Testis (tissue), 2 donors: ENCODE measurements around the gene VAV2.

Source experiments
- POLR2A ChIP-seq: fragments of 450-650 bp; IDR thresholded peaks from one replicate; pipeline ENCODE4 v1.6.1; 2017; ENCODE audit warnings: antibody characterized with exemption, mild to moderate bottlenecking, moderate library complexity
- TF ChIP-seq, protein P1 (sequence below), 3 experiments: fragments of 450-650 bp in 2 of 3; fragments of 200-600 bp in 1 of 3; sonication (generic) in 1 of 3; IDR thresholded peaks; one replicate each; pipeline ENCODE4 v1.5.1; 2016 to 2019; ENCODE audit warnings: antibody characterized with exemption in 3 of 3, mild to moderate bottlenecking in 2 of 3, moderate library complexity in 1 of 3

DNA sequence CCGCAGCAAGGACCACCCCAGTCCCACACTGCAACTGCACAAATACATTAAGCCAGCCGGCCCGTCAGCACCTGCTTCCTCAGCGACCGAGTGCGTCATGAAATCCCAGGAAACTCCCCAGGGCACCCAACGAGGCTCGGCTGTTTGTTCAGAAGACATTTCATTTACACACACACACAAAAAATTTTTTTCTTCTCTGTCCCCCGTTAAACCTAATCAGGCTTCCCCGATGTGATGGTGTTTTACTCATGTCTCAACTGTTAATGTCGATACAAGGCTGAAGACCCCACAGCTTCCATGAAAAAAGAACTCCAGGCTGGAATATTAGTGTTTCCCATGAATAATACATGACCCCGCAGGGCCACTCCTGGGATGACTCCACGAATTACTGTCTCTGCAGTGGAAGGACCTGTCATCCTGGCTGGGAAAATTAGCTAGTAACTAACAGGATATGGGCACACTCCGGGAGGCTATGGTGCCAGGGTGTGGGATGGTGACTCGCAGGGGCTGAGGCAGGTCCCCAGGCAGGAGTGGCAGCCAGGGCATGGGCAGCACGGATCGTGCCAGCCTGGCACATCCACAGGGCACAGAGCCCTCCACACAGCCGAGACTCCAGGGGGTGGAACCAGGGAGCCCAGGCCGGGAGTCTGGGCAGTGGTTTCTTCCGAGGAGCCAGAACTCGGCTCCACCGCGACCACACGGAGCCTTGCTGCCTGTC is 102.4 kb downstream of the VAV2 start:
- TF ChIP-seq, protein P1, sequence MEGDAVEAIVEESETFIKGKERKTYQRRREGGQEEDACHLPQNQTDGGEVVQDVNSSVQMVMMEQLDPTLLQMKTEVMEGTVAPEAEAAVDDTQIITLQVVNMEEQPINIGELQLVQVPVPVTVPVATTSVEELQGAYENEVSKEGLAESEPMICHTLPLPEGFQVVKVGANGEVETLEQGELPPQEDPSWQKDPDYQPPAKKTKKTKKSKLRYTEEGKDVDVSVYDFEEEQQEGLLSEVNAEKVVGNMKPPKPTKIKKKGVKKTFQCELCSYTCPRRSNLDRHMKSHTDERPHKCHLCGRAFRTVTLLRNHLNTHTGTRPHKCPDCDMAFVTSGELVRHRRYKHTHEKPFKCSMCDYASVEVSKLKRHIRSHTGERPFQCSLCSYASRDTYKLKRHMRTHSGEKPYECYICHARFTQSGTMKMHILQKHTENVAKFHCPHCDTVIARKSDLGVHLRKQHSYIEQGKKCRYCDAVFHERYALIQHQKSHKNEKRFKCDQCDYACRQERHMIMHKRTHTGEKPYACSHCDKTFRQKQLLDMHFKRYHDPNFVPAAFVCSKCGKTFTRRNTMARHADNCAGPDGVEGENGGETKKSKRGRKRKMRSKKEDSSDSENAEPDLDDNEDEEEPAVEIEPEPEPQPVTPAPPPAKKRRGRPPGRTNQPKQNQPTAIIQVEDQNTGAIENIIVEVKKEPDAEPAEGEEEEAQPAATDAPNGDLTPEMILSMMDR (IDR thresholded peaks at IDR 0.05) = no peak
- TF ChIP-seq POLR2A = no peak
